Neural crest cell (in vitro differentiated cells): ENCODE results near the gene AKAP6. TPM values are rescaled to one million over a fixed set of nuclear protein-coding genes. Genes with fewer than 3 reads are reported as not detected.

Experiments used
- DNase-seq: peaks from one replicate; pipeline ENCODE4 v3.0.0; 2021; ENCODE audit warnings: low read depth, mixed read lengths, low spot score
- H3K27ac Mint-ChIP-seq: one replicate; pipeline ENCODE4 v1.8.0; 2021; ENCODE audit warnings: mild to moderate bottlenecking, mixed read lengths; ENCODE audit not compliant: unreplicated experiment
- H3K27me3 Mint-ChIP-seq: 2 replicates; pipeline ENCODE4 v1.8.0; 2021; ENCODE audit warnings: low read depth, mild to moderate bottlenecking, mixed read lengths
- H3K36me3 Mint-ChIP-seq: 2 replicates; pipeline ENCODE4 v1.8.0; 2021; ENCODE audit warnings: low read depth, mild to moderate bottlenecking, mixed read lengths
- H3K4me1 Mint-ChIP-seq: 2 replicates; pipeline ENCODE4 v1.8.0; 2021; ENCODE audit warnings: mixed read lengths
- H3K4me3 Mint-ChIP-seq: one replicate; pipeline ENCODE4 v1.8.0; 2021; ENCODE audit warnings: mild to moderate bottlenecking, mixed read lengths
- H3K9me3 Mint-ChIP-seq: 2 replicates; pipeline ENCODE4 v1.8.0; 2021; ENCODE audit warnings: mixed read lengths
- total RNA-seq: library from RNA; stranded (reverse); gene quantifications from 2 replicates; pipeline ENCODE4 v1.2.1, GENCODE V29; 2021
- TF ChIP-seq, protein P1 (sequence below): fragments of 200-600 bp; sonication (generic); conservative IDR thresholded peaks from 2 replicates; pipeline ENCODE4 v1.5.0; 2021; ENCODE audit warnings: antibody characterized with exemption, mild to moderate bottlenecking

The AKAP6 gene
- total RNA-seq, 1 donor from 2014 or later = 9.4 TPM

DNA sequence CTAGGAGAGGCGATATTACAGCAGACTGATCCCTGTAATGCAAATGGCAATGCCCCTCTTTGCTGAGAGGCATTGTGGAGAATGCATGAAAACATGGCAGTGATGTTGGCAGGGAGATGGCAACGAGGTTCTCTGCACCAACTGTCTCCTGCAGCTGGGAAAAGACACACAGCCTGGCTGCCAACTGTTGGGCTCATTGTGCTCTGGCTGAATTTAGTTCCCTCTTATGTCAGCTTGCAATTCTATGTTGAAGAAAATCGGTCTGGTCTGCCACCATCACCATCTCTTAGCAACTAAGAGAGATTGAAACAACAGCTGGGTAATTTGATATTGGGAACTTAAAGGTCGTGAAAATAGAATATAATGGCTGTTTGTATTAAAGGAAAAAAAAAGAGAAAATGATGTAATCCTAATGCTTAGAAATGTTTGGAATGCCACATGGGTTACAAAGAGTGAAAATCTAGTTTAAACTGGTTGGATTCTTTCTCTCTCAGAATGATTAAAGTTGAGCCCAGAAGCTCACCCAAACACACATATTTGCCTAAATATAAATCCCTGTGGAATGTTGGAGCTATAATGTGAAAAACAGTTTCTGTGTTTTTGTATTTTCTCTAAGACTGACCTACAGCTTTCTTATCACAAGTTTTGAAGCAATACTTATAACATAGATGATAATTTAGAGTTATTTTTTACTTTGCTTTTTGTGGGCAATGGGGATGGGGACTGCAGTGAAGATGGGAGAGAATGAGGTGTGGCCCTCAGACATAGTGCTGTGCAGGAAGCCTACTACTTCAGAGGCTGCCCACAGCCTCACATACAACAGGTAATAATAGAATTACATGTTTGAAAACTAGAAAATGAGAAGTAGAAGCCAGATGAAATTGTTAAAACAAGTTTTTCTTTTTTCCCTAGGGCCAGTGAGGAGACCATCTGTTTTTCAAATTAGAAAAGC lies 143.7 kb downstream of the AKAP6 start:
- Mint-ChIP-seq H3K9me3 (no peaks in the 10 kb centered on the region), H3K27ac (no peak overlapping the region), H3K4me1 (peaks cover 25% of the 10 kb centered on the region), H3K27me3 (no peaks in the 10 kb centered on the region), H3K4me3 (no peak overlapping the region), H3K36me3 (no peaks in the 10 kb centered on the region)
- DNase-seq = no peak
- TF ChIP-seq, protein P1, sequence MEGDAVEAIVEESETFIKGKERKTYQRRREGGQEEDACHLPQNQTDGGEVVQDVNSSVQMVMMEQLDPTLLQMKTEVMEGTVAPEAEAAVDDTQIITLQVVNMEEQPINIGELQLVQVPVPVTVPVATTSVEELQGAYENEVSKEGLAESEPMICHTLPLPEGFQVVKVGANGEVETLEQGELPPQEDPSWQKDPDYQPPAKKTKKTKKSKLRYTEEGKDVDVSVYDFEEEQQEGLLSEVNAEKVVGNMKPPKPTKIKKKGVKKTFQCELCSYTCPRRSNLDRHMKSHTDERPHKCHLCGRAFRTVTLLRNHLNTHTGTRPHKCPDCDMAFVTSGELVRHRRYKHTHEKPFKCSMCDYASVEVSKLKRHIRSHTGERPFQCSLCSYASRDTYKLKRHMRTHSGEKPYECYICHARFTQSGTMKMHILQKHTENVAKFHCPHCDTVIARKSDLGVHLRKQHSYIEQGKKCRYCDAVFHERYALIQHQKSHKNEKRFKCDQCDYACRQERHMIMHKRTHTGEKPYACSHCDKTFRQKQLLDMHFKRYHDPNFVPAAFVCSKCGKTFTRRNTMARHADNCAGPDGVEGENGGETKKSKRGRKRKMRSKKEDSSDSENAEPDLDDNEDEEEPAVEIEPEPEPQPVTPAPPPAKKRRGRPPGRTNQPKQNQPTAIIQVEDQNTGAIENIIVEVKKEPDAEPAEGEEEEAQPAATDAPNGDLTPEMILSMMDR = no peak

DNA sequence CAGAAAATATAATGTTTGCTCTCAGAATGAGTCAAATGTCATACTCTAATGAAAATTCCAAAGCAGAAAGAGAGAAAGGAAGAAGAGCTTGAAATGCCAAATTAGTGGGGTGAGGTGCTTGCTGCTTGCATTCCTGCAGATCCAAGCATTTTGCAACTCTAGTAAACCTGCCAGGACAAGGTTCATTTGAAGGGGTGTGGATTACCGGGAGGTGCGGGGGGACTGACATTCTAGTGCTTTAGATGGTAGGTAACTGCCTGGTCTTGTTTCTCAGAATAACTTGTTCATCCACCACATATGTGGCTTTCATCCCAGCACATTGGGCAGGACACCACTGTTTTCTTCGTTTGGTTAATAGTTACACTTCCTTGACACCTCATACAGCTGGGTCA lies 144.4 kb downstream of the AKAP6 start:
- TF ChIP-seq, protein P1 = no peak
- DNase-seq = no peak
- Mint-ChIP-seq H3K4me1 (peaks cover 25% of the 10 kb centered on the region), H3K27ac (no peak overlapping the region), H3K9me3 (no peaks in the 10 kb centered on the region), H3K27me3 (no peaks in the 10 kb centered on the region), H3K36me3 (no peaks in the 10 kb centered on the region), H3K4me3 (no peak overlapping the region)

DNA sequence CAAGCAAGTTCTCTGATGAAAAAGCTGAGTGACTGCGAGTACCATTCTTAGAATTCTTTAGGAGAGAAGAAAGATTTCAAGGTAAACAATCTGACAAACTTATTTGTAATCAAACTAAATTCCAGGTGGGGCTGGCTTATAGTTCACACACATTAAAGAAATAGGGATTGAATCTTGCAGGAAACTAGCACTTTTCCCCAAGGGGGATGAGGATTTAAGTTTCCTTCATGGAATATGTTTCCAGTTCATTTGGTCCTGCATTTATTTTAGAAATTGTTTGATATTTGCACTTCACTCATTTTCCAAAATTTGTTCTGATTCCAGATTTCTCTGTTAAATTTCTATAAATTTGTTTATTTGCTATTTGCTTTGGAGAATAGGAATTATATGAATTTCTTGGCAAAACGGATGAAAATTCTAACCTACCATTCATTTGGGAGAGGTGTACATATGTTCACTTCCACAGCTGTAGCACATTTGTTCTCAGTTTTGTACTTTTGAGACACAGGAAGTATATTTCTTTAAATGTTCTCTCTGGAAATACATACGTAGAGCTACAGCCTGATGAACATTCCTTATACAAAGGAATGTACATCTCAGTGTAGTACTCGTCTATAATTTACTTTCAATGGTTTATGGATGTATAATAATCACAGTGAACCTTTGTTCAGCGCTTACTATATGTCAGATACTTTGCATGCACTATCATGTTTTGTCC lies 145.5 kb downstream of the AKAP6 start:
- H3K27ac Mint-ChIP-seq = no peak overlapping the region
- no peak for DNase-seq
- no peak overlapping the region for H3K4me3 Mint-ChIP-seq
- TF ChIP-seq, protein P1 = no peak
- no peaks in the 10 kb centered on the region for H3K27me3 Mint-ChIP-seq
- peaks cover 25% of the 10 kb centered on the region for H3K4me1 Mint-ChIP-seq
- no peaks in the 10 kb centered on the region for H3K36me3 Mint-ChIP-seq
- H3K9me3 Mint-ChIP-seq = no peaks in the 10 kb centered on the region

DNA sequence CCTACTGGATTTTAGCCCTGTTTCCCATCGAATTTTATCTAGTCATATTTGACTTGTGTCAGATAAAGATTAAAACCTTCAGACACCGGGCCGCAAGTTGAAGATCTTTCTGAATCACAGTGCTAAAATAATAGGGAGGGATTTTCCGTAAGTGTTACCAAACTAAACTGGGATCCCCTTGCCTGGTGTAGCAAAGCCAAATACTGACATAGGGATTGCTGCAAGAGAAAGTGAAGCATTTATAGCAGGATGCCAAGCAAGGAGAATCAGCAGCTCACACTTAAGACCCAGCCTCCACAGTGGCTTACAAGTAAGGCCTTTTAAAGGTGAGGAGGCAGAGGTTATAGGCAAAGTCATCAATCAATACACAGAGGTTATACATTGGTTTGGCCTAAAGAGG lies 147.4 kb downstream of the AKAP6 start:
- Mint-ChIP-seq H3K4me1 (peaks cover 18% of the 10 kb centered on the region), H3K9me3 (no peaks in the 10 kb centered on the region), H3K4me3 (no peak overlapping the region)

DNA sequence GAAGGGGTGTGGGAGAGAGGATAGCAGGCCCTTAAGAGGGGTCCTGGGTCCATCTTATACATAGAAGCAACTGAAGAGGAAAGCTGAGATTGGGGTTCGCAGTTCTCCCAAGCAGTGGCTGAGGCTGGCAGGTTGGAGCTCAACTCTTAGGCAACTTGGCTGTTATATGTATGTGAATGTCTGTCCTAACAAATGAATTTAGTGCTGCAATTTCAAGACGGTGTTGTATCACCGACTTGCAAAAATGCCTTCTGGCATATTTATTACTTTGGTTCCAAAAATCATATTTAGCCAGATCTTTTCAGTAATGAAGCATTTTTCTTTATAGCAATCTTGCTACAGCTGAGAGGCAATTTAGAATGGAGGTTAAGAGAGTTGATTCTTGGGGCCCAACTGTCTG lies 148.3 kb downstream of the AKAP6 start:
- Mint-ChIP-seq H3K4me3 (no peak overlapping the region), H3K27me3 (no peaks in the 10 kb centered on the region), H3K36me3 (no peaks in the 10 kb centered on the region), H3K4me1 (peaks cover 10% of the 10 kb centered on the region), H3K9me3 (no peaks in the 10 kb centered on the region), H3K27ac (no peak overlapping the region)
- DNase-seq = no peak
- TF ChIP-seq, protein P1 = no peak

More for the DNA sequence above, 147.4 kb downstream of the AKAP6 start:
- Mint-ChIP-seq H3K27me3 (no peaks in the 10 kb centered on the region), H3K27ac (no peak overlapping the region), H3K36me3 (no peaks in the 10 kb centered on the region)
- no peak for DNase-seq
- TF ChIP-seq, protein P1 = no peak
